ENCODE results near the gene ADGRB2. TPM values are rescaled to one million over a fixed set of nuclear protein-coding genes. Genes with fewer than 3 reads are reported as not detected.

ADGRB2 gene
- total RNA-seq, 2 experiments from 2014 or later, result 0.54 to 0.56 TPM

DNA sequence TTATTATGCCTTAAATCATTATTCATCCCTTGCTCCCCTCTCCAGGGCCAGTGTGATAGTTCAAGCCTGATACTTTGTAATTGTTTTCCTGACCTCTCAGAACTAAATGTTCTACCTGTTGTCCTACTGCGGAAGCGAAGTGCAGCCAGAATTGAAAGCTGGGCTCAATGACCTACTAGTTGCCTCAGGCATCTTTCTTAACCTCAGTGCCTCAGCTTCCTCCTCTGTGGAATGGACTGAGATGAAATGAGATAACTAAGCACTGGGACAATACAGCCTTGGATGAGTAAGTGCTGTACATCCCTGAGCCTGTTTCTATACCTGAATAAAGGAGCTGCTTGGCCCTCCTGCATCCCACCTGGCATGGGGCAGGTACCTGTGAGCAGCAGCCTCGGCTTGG is 86.7 kb downstream of the ADGRB2 start:
- intact Hi-C loops (cut with micrococcal nuclease), result no loop called here
- H3K27me3 Mint-ChIP-seq, result peaks cover 2% of the 10 kb centered on the region
- H3K4me1 Mint-ChIP-seq (ENCODE audit: low read depth), result no peaks in the 10 kb centered on the region
- POLR2A ChIA-PET, result no interaction called here
- no peaks in the 10 kb centered on the region for H3K36me3 Mint-ChIP-seq (ENCODE audit: low read depth)
- DNase-seq (no peak), ATAC-seq (no peak)
- CTCF ChIA-PET, result interaction anchor here (1.3 to 1.4 kb wide), 3 partner anchors 13 to 28 kb away, joined by 3 to 4 read pairs (median 3); no protein-coding TSS in a partner anchor
- H3K9me3 Mint-ChIP-seq, result no peaks in the 10 kb centered on the region
- no peak overlapping the region for H3K27ac Mint-ChIP-seq
- H3K4me3 Mint-ChIP-seq, result no peak overlapping the region
- TF ChIP-seq, protein P1, sequence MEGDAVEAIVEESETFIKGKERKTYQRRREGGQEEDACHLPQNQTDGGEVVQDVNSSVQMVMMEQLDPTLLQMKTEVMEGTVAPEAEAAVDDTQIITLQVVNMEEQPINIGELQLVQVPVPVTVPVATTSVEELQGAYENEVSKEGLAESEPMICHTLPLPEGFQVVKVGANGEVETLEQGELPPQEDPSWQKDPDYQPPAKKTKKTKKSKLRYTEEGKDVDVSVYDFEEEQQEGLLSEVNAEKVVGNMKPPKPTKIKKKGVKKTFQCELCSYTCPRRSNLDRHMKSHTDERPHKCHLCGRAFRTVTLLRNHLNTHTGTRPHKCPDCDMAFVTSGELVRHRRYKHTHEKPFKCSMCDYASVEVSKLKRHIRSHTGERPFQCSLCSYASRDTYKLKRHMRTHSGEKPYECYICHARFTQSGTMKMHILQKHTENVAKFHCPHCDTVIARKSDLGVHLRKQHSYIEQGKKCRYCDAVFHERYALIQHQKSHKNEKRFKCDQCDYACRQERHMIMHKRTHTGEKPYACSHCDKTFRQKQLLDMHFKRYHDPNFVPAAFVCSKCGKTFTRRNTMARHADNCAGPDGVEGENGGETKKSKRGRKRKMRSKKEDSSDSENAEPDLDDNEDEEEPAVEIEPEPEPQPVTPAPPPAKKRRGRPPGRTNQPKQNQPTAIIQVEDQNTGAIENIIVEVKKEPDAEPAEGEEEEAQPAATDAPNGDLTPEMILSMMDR (IDR thresholded peaks at IDR 0.05), result no peak

Small RNAs within 50 kb of the gene (microRNA-seq; reads per million reads assigned to microRNA genes)
- not detected for gene MIR4254 (ENCODE audit: borderline microRNAs expressed, borderline replicate concordance)

Other genes starting within 250 kb of the ADGRB2 start
- gene TINAGL1, start 187.8 kb downstream of the ADGRB2 start, total RNA-seq, result not detected
- gene HCRTR1, start 146.7 kb downstream of the ADGRB2 start, total RNA-seq, result not detected
- 10 to 100 TPM; 58.1 to 61.9 TPM for gene PEF1, start 119.5 kb downstream of the ADGRB2 start, total RNA-seq
- under 1 TPM in 1 of 2 experiments, not detected in 1; 0.34 TPM for gene COL16A1, start 60.3 kb downstream of the ADGRB2 start, total RNA-seq
- not detected for gene SPOCD1, start 51.7 kb upstream of the ADGRB2 start, total RNA-seq
- 100 to 1,000 TPM; 273 to 296 TPM for gene PTP4A2, start 174.0 kb upstream of the ADGRB2 start, total RNA-seq
- 100 to 1,000 TPM; 201 to 203 TPM for gene KHDRBS1, start 249.5 kb upstream of the ADGRB2 start, total RNA-seq